HEK293 (cell line): ENCODE data around the gene HADHA.

Experiments used
- CTCF ChIA-PET: fragments of 350-600 bp; formaldehyde crosslinking; extraction: SDS; loops from one replicate; lab custom pipeline; 2021; ENCODE audit warnings: antibody characterized with exemption; lab: Yijun Ruan, JAX
- POLR2A ChIA-PET: fragments of 300-600 bp; formaldehyde crosslinking; extraction: SDS; loops from one replicate; lab custom pipeline; 2020; ENCODE audit warnings: antibody characterized with exemption, inconsistent platforms; lab: Yijun Ruan, JAX
- H3K27ac ChIP-seq: fragments of 200-500 bp; sonication (Bioruptor generic); 2 replicates; pipeline ENCODE4 v1.5.1; 2014; ENCODE audit warnings: low read depth, low read length, control low read depth, inconsistent platforms; ENCODE audit errors: extremely low read depth
- H3K36me3 ChIP-seq, 2 experiments: fragments of 200-500 bp in 1 of 2; sonication (Bioruptor generic) in 1 of 2; 1 replicate in 1 of 2; 2 replicates in 1 of 2; pipeline ENCODE4 v1.5.1; 2014 to 2017; ENCODE audit warnings: inconsistent platforms in 2 of 2, low read length in 2 of 2; ENCODE audit not compliant: control insufficient read depth in 2 of 2, insufficient read depth in 1 of 2
- H3K4me1 ChIP-seq: fragments of 200-500 bp; sonication (Bioruptor generic); 2 replicates; pipeline ENCODE4 v1.5.1; 2014; ENCODE audit warnings: mild to moderate bottlenecking, low read length, inconsistent platforms; ENCODE audit not compliant: control insufficient read depth, insufficient read depth
- H3K4me3 ChIP-seq: 2 replicates; pipeline ENCODE4 v1.5.1; 2011; ENCODE audit warnings: low read depth, mild to moderate bottlenecking, control low read depth, low read length, moderate library complexity
- H3K9me3 ChIP-seq: fragments of 200-500 bp; sonication (Bioruptor generic); 2 replicates; pipeline ENCODE4 v1.5.1; 2014; ENCODE audit warnings: low read depth, low read length, inconsistent platforms; ENCODE audit not compliant: control insufficient read depth, insufficient read depth
- ATF2 ChIP-seq: fragments of 450-650 bp; formaldehyde crosslinking; IDR thresholded peaks from 2 replicates; pipeline ENCODE4 v1.5.1; 2016; ENCODE audit warnings: missing biosample characterization, missing genetic modification characterization, low read depth
- CTCF ChIP-seq: fragments of 450-650 bp; formaldehyde crosslinking; IDR thresholded peaks from 2 replicates; pipeline ENCODE4 v1.5.1; 2016; ENCODE audit warnings: missing biosample characterization, missing genetic modification characterization
- SCRT1 ChIP-seq: fragments of 450-650 bp; formaldehyde crosslinking; IDR thresholded peaks from 2 replicates; pipeline ENCODE4 v1.5.1; 2016; ENCODE audit warnings: missing biosample characterization, missing genetic modification characterization, borderline replicate concordance
- SCRT2 ChIP-seq: fragments of 450-650 bp; formaldehyde crosslinking; IDR thresholded peaks from 2 replicates; pipeline ENCODE4 v1.5.1; 2016; ENCODE audit warnings: missing biosample characterization, missing genetic modification characterization
- ZNF10 ChIP-seq: fragments of 450-650 bp; formaldehyde crosslinking; IDR thresholded peaks from 2 replicates; pipeline ENCODE4 v1.5.1; 2017; ENCODE audit warnings: missing biosample characterization, missing genetic modification characterization
- ZNF140 ChIP-seq: fragments of 450-650 bp; formaldehyde crosslinking; IDR thresholded peaks from 2 replicates; pipeline ENCODE4 v1.5.1; 2016; ENCODE audit warnings: missing biosample characterization, missing genetic modification characterization
- ZNF148 ChIP-seq: fragments of 450-650 bp; formaldehyde crosslinking; IDR thresholded peaks from 2 replicates; pipeline ENCODE4 v1.5.0; 2017; ENCODE audit warnings: missing biosample characterization, missing genetic modification characterization, borderline replicate concordance
- ZNF184 ChIP-seq: fragments of 450-650 bp; IDR thresholded peaks from 2 replicates; pipeline ENCODE4 v1.5.1; 2018; ENCODE audit warnings: missing biosample characterization, mild to moderate bottlenecking, missing genetic modification characterization
- ZNF26 ChIP-seq: fragments of 450-650 bp; formaldehyde crosslinking; IDR thresholded peaks from 2 replicates; pipeline ENCODE4 v1.5.1; 2016; ENCODE audit warnings: missing biosample characterization, missing genetic modification characterization
- ZNF324 ChIP-seq: fragments of 450-650 bp; formaldehyde crosslinking; IDR thresholded peaks from 2 replicates; pipeline ENCODE4 v1.5.1; 2016; ENCODE audit warnings: missing biosample characterization, missing genetic modification characterization
- ZNF341 ChIP-seq: fragments of 450-650 bp; formaldehyde crosslinking; IDR thresholded peaks from 2 replicates; pipeline ENCODE4; 2016; ENCODE audit warnings: low read depth, missing biosample characterization, missing genetic modification characterization
- ZNF639 ChIP-seq: fragments of 450-650 bp; formaldehyde crosslinking; IDR thresholded peaks from 2 replicates; pipeline ENCODE4 v1.5.1; 2016; ENCODE audit warnings: missing biosample characterization, missing genetic modification characterization
- ZNF707 ChIP-seq: fragments of 450-650 bp; formaldehyde crosslinking; IDR thresholded peaks from 2 replicates; pipeline ENCODE4 v1.5.1; 2016; ENCODE audit warnings: missing biosample characterization, missing genetic modification characterization
- ZNF785 ChIP-seq: fragments of 450-650 bp; formaldehyde crosslinking; IDR thresholded peaks from 2 replicates; pipeline ENCODE4 v1.5.1; 2016; ENCODE audit warnings: missing biosample characterization, missing genetic modification characterization
- ZNF837 ChIP-seq: fragments of 450-650 bp; formaldehyde crosslinking; IDR thresholded peaks from 2 replicates; pipeline ENCODE4 v1.5.1; 2016; ENCODE audit warnings: missing biosample characterization, missing genetic modification characterization
- ZSCAN5A ChIP-seq: fragments of 450-650 bp; formaldehyde crosslinking; IDR thresholded peaks from 2 replicates; pipeline ENCODE4 v1.5.1; 2016; ENCODE audit warnings: missing biosample characterization, missing genetic modification characterization

Gene HADHA

GRCh38 chr2:26212011-26212410 is 32.4 kb downstream of the HADHA start:
- no peaks in the 10 kb centered on the region for H3K4me1 ChIP-seq
- ChIA-PET POLR2A (no interaction called here), CTCF (no interaction called here)
- H3K36me3 ChIP-seq = peaks cover 20 to 79% of the 10 kb centered on the region in 2 experiments
- TF ChIP-seq ZNF184 (no peak), CTCF (tag by site-specific recombination) (no peak), ZNF10 (tag by site-specific recombination) (no peak), ZNF140 (tag by site-specific recombination) (no peak), ZNF148 (tag by site-specific recombination) (no peak), ZNF26 (tag by site-specific recombination) (no peak), ZNF341 (tag by site-specific recombination) (no peak)
- H3K27ac ChIP-seq = no peak overlapping the region
- no peaks in the 10 kb centered on the region for H3K9me3 ChIP-seq
- no peak overlapping the region for H3K4me3 ChIP-seq

- H3K36me3 ChIP-seq = peaks cover 28 to 66% of the 10 kb centered on the region in 2 experiments
- no peaks in the 10 kb centered on the region for H3K9me3 ChIP-seq
- no peak for TF ChIP-seq ZNF639 (tag by site-specific recombination)
- TF ChIP-seq SCRT2 (tag by site-specific recombination) = peak; percentile 52
- no peak overlapping the region for H3K27ac ChIP-seq
- POLR2A ChIA-PET = no interaction called here
- no peak overlapping the region for H3K4me3 ChIP-seq
- no peaks in the 10 kb centered on the region for H3K4me1 ChIP-seq
- CTCF ChIA-PET = no interaction called here
Measured at GRCh38 chr2:26203906-26204305, 40.5 kb downstream of the HADHA start.

GRCh38 chr2:26202981-26203490 is 41.4 kb downstream of the HADHA start:
- ChIA-PET POLR2A (no interaction called here), CTCF (no interaction called here)
- H3K9me3 ChIP-seq = no peaks in the 10 kb centered on the region
- H3K4me1 ChIP-seq = no peaks in the 10 kb centered on the region
- peaks cover 28 to 63% of the 10 kb centered on the region in 2 experiments for H3K36me3 ChIP-seq
- TF ChIP-seq ZNF707 (no peak), ATF2 (tag by site-specific recombination) (no peak), ZNF324 (tag by site-specific recombination) (no peak), SCRT1 (tag by site-specific recombination) (no peak), ZNF785 (tag by site-specific recombination) (no peak), ZNF26 (tag by site-specific recombination) (no peak), ZSCAN5A (tag by site-specific recombination) (no peak), ZNF837 (tag by site-specific recombination) (no peak)
- TF ChIP-seq, all 188 proteins: peak for 0
- Histone ChIP-seq H3K4me3 (no peak overlapping the region), H3K27ac (no peak overlapping the region)
